Superior temporal gyrus (tissue), 1 donor: ENCODE results near the gene KLHL21.

ENCODE experiments used
- DNase-seq: peaks from one replicate; pipeline ENCODE4 v3.0.0-alpha.2; 2016; ENCODE audit errors: extremely low spot score

Gene KLHL21

DNA sequence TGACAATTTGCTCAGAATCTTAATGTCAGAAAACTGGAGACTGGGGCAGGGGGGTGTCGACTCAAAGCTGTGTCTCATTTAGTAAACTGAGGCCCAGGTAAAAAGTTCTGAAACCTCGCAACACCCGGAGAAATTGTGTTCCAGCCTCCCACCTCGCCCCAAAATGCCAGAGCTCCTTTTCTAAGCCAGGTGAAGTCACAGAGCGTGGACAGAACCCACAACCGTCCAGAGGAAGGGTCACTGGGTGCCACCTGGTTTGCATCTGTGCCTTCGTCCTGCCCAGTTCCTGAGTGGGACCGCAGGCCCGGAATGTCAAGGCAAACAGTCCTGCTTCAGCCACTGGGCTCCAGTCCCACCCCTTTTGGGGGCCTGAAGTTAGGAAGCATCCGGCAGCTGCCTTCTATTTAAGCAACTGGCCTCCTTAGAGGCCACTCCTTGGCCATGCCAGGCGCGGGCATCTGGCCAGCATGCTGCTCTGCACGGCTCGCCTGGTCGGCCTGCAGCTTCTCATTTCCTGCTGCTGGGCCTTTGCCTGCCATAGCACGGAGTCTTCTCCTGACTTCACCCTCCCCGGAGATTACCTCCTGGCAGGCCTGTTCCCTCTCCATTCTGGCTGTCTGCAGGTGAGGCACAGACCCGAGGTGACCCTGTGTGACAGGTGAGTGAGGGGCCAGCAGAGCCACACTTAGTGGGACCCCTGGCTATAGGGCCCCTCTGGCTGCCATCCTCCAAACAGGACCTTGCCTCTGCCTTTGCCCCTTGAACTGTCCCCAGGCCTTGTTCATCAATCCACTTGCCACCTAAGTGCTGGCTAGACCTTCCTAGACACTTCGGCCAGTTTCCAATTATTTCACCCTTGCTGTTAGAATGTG lies 47.5 kb downstream of the KLHL21 start, which contains the start of gene TAS1R1:
Gene TAS1R1 (plus strand): TSS at position 401 of the 872 bp plus-strand sequence. CDS start 67 bp downstream, at position 468.
- DNase-seq = no peak

DNA sequence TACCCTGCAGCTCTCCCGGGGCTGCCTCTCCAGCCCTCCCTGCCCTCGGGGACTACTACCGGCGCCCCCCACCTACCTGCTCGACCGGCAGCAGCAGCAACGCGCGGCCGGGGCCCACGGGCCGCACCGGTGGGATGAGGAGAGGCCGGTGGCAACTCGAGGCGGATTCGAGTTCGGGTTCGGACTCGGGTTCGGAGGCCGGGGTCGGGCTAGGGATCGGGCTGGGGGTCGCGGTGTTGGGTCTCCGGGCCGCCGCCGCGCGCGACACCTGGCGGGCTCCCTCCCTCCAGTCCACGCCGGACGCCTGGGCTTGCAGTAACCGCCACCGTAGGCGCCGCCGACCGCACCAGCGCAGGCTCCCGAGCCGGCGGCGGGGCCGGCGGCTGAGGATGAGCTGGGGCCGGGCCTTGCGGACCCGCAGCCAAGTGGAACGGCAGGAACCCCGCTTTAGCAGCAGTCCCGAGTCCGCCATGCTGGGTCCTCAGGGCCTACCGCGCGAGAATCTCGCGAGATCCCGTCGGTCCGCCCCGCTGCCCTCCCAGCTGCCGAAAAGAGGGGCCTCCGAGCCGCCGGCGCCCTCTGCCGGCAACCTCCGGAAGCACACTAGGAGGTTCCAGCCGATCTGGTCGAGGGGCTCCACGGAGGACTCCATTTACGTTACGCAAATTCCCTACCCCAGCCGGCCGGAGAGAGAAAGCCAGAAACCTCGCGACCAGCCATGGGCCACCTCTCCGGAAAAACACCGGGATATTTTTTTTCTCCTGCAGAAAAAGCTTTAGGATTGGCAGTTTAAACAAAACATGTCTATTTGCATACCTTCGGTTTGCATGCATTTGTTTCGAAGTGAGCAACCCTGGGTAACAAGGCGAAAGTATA lies 48.4 kb downstream of the KLHL21 start, which contains the start of gene NOL9:
Gene NOL9 (minus strand): TSS at position 483 of the 876 bp plus-strand sequence. CDS start 11 bp downstream, at position 472.
- peak; percentile 95 for DNase-seq

DNA sequence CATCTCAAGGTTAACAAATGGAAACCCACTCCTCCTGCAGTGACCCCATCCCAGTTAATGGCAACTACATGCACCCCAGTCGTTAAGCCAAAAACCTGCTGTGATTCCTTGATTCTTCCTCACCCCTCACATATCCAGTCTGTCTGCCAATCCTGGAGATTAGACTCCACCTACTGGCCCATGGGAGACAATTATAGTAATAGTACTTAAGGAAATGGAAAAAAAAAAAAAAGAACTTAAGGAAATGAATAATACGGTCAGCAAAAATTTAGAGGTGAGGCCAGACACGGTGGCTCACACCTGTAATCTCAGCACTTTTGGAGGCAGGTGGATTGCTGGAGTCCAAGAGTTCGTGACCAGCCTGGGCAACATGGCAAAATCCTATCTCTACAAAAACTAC lies 55.4 kb downstream of the KLHL21 start:
- DNase-seq = no peak

- DNase-seq = no peak
Measured at GRCh38 chr1:6546326-6546725, 56.3 kb downstream of the KLHL21 start.

GRCh38 chr1:6545276-6546112 lies 57.2 kb downstream of the KLHL21 start:
- no peak for DNase-seq

DNA sequence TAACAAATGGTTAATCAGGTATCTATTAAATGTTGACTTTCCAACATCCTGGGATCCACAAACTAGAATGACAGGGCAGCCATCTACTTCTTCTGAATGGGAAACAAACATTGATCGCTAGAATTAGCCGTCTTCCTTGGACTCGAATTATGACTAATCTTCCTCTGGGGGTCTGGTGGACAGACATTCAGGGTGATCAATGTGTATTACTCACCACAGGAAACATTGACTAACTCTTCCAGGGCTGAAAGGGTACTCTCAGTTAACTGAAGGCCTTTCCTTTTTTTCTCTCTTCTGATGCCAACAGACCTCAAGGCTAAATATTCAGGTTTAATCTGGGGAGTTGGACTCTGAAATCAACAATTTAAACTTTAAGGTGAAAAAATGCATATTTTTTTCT lies 57.8 kb downstream of the KLHL21 start:
- no peak for DNase-seq
